ENCODE measurements around the gene KDF1.

GRCh38 chr1:26965213-26965612 lies 4.9 kb upstream of the KDF1 start:
- TF ChIP-seq GATA2 (IDR thresholded peaks at IDR 0.05; ENCODE audit: low read depth, low read length), result no peak
- no peak for TF ChIP-seq GATA3 (IDR thresholded peaks at IDR 0.05; ENCODE audit: low read depth, low read length)

Measured in SH-SY5Y (cell line).